ENCODE data around the gene TEX26.

TEX26 gene

DNA sequence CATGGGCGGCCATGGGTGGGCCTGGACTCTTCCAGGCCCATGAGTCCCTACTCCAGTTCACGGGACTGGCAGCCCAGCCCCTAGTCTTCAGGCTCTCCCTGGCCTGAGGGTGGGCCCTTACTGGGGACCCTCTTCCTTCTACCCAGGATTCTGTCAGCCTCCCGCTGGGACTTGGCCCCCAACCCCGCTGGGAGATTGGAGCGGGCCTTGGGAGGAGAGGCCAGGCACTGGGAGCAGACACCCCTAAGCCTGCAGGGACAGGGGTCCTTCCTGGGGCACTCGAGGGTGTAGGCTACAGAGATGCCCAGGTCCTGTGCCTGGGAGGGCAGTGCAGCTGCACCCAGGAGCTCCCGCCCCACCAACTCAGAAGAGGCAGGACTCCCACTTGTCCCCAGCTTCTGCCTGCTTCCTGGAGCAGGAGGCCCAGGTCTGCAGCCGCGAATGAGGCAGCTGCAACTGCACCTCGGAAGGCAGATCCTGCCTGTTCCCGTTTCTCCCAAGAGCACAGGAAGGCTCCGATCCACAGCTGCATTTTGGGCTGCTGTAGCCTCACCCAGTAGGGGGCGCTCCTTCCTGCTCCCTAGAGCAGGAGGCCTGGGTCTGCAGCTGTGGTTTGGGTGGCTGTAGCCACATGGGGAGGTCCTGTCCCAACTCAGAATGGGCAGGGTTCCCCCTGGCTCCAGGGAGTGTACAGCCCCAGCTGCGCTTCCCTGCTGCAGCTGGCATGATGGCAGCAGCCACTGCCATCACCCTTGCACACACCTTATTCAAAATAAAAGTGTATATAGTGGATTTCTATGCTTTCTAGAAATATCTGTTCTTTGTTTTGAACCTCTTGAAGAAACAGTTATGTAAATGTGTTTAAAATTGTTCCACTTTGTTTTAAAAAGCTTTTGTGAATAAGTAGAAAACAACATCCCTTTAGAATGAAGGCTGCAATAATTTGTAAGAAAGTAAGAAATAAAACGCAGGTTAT is 46.8 kb downstream of the TEX26 start:
- DNase-seq: peak; percentile 22

DNA sequence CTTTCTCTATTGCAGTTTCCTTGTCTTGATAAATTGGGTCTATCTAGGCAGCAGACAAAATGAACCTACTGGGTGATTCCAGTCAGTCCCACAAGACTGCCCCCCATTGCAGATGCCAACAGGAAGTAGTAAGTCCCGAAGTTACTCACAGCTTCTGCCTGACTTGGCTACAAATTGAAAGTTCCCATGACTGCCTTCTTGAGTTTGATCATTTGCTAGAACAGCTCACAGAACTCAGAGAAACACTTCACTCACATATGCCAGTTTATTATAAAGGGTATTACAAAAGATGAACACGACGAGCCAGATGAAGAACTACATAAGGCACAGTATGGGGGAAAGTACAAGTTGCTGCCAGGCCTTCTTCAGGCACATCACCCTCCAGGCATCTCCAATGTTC is 50.0 kb downstream of the TEX26 start:
- no peak for DNase-seq

DNA sequence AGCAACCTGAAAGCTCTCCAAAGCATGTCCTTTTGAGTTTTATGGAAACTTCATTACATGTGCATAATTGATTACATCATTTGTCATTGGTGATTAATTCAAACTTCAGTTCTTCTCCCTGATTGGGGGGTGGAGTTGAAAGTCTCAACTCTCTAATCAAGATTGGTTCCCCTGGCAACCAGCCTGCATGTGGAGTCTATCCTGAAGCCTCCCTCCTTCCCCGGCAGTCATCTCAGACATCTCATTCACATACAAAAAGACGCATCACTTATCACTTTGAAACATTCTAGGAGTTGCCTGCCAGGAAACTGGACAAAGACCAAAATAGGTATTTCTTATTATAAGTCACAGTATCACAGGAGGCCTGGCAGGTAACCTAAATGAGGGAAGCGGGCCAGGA is 50.5 kb downstream of the TEX26 start:
- DNase-seq: no peak

DNA sequence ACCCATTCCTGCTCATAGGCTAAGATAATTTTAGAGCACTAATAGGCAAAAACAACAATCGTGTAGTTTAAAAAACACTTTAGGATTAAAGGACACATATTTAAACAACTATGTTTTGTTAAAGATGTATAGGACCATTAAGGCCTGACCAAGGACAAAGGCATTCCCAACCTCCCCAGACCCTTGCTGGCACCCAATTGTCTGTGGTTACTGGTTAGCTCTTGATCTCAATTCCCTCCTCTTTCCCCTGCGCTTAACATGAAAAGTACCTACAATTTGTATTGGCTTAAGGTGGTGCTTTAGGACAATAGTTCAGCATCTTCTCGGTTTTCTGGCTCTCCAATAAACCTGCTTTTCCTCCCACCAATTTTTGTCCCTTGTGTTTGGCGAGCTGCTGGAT is 51.0 kb downstream of the TEX26 start:
- DNase-seq: no peak

DNA sequence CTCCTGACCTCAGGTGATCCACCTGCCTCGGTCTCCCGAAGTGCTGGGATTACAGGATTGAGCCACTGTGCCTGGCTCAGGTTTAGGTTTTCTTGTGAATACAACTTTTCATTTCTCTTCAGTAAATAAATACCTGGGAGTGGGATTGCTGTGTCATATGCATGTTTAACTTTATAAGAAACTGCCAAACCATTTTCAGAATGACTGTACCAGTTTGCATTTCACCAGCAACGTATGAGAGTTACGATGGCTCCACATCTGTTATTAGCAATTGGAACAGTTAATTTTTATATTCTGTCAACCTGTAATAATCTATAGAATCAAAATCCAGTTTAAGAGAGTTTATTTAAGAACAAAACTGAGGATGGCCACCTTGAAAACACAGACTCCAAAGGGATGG is 52.2 kb downstream of the TEX26 start:
- no peak for DNase-seq

DNA sequence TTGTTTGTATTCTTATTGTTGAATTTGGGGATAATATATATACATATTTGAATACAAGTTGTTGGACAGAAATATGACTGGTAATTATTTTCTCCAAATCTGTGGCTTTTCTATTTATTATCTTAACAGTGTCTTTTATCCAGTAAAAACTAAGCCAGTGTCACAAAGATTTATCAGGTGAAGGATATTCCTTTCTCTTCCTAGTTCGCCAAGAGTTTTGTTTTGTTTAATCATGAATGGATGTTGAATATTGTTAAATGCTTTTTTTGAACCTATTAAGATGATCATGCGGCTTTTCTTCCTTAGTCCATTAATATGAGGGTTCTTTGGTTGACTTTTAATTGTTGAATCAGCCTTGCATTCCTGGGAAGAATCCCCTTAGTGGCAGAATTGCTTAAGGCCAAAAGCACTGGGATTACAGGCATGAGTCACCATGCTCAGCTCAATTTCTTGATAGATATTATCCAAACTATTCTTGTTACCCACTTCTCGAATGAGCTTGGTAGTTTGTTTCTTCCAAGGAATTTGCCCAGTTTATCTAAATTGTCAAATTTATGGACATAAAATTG is 53.3 kb downstream of the TEX26 start:
- no peak for DNase-seq

DNA sequence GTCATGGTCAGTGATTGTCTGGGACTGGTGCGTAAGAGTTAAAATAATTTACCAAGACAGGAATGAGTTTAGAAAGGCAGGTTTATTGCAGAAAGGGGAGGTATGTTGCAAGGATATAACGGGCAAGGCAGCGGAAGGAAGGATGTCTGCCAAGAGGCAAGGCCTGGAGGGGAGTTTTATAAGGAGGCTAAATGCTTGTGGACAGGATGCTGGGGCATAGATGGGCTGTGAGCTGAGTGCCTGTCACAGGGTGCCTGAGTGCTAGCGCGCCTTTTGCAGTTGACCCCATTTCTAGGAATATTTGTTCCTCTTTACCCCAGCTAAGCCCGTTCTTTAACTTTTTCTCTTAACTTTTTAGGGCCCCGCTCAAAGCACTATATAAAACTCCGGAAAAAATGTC is 58.7 kb downstream of the TEX26 start:
- no peak for DNase-seq

DNA sequence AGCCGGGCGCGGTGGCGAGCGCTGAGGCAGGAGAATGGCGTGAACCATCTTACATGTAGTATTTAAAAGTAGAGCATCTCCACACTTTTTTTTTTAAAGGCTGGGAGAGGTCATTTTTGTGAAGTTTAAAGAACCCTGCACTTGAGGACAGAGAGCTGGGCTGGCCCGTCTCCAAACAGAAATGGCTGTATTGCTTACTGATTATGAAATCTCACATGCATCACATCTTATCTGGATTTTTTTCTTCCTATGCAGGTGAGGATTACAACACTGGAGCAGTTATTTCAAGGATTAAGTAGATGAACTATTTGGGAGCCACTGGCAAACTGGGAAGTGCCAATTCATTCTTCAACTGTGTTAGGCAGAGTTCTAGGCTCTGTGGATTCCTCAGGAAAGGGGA is 59.5 kb downstream of the TEX26 start:
- DNase-seq: no peak

DNA sequence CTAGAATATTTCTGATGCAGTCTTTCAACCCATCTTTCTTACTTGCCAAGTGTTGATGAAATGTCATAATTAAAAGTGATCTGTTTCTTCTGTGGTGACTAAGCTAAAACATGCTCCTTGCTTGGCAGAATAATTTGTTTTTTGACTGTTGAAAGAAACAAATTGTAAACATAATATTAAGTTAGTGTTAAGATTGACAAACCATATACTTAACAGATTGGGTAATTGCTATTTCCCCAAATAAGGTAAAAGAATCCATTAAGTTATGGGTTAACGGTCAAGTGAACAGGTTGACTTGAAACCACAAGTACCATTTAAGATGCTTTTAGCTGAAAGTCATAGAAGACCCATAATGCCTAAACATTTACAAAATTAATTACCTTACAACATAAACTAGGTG is 62.9 kb downstream of the TEX26 start:
- no peak for DNase-seq

DNA sequence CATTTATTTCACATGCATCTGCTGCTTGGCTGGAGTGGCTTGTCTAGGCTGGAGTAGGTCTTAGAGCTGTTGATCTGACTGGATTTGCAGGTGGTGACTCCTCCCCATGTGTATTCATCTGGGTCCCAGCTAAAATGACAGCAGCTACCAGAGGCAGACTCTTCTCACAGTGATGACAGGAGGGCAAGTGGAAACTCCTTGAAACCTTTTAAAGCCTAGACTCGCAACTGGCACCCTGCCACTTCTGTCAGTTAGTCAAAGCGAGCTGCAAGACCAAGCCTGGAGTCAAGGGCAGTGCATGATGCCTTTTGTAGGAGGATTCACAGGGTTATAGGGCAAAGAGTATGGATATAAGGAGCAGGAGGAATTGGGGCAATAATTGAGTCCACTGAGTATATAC is 65.2 kb downstream of the TEX26 start:
- DNase-seq: no peak

DNA sequence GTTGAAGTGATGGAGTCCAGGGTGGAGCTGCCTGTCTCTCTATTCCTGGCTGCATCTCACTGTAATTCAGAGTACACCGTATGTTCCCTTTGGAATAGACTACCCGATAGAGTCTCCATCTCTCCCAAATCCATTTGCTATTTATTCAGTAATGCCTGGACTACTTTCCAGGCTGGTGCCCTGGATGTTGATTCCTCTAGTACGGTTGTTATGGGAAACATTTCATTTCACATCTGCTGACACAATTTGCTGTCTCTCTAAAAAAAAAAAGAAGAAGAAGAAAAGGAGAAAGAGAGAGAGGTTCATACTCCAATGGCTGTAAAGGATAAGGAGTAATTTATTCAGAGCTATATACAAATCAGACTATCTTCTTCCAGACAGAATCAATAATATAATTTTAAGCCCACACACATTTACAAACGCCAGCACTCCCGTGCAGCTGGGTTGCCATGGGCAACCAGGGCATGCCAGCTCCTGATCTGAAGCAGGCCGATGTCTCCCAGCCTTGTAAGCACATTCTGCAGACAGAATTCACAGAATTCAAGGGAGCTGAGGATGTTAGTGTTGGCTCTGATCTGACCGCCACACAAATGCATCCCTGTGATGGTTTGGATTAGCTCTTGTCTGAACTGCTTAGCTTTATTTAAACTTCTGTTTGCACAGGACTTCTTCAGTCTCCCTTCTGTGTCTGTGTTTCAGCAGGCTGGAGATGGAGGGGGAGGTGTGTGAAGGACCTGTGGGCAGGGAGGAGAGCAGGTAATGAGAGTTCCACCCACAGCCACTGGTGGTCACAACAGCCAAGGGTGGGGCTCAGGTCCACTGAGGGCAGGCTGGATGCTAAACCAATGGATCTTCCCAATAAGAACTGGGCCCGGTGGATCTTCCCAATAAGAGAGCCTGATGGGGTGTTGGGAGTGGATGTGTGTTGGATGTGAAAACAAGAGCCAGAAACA is 66.0 kb downstream of the TEX26 start:
- DNase-seq: no peak

DNA sequence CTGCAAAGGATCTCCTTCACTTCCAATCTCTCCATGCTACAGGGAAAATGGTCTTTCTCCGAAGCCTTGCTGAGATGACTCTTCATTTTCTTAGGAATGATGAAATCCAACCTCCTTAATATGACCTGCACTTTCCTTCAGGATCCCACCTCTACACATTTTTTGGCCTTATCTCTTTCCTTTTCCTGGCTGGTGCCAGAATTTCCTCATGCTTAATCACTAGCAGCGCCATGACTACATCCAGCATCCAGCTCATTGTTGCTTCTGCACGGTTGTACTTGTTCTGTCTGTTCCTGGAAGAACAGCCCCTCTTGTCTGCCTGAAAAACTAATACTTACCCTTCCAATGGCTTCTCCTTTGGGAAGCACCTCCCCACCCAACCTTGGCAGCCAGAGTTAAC is 68.4 kb downstream of the TEX26 start:
- no peak for DNase-seq

DNA sequence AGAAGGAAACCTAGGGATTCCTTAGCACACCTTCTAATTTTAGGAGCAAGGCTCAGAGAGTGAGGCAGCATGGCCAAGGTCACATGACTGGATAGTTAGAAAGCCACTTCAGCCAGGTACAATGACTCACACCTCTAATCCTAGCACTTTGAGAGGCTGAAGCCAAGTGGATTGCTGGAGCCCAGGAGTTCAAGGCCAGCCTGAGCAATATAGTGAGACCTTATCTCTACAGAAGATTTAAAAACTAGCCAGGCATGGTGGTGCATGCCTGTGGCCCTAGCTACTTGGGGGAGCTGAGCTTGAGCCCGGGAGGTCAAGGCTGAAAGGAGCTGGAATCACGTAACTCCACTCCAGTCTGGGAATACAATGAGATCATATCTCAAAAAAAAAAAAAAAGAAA is 69.2 kb downstream of the TEX26 start:
- DNase-seq: no peak

DNA sequence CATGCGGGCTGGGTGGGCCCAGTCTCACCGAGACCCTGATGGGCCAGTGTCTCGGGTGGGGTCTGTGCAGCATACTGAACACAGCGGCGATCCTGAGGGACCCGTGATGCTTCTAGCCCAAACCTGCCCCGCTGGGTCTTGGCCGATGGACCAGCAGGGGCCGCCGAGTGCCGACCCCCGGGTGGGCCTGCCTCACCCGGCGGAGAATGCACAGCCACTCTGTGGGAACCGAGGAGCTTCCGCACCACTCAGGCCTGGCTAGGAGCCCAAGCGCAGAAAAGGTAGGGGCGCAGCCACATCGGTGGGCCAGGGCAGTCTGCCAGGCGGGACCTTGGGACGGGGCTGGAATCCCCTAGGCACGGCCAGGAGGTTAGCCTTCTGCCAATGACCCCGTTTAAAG is 72.6 kb downstream of the TEX26 start:
- DNase-seq: no peak

DNA sequence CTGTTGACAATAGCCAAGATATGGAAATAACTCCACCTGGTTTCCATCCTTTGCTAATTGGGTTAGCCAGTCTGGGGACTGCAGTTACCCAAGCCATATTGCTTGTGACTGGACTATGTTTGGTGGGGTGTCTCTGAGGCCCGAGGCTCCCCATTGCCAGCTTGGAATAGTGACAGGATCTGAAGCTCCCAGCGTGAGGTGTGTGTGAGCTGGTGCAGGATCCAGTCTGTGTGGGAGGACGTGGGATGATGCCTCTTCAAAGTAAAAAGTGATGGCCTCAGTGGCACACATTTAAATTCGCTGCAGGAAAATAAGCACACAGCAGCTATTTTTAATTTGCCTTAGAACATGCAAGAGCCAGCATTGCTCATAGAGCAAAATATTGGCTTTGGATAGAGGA is 75.0 kb downstream of the TEX26 start:
- no peak for DNase-seq

DNA sequence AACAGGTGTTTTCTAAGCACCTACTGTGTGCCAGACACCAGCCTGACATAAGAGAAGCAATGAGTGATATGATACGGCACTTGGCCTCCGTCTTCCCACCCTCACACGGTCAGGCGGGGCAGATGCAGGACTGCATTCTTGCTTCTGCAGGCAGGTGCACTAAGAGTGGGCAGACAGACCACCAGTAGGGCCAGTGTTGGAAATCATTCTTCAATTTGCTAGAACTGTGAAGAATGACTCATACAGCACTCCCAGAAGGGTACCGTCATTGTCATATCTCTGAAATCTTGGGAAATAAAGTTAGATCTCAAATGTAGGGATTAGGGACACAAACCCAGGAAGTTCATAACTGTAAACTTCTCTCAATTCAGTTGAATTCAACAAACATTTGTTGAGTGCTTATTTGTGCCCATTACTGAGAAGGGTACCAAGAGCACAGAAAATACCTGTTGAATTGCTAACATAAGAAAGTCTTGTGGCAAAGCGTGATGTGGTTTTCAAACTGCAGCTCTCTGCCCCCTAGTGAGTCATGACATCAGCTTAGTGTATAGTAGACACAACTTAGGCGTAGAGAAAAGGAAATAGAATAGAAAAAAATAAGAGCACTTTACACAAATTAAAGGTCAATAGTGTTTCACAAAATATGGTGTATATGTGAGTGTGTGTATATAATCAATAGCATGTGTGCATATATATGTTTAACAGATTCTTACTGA is 76.1 kb downstream of the TEX26 start:
- no peak for DNase-seq

DNA sequence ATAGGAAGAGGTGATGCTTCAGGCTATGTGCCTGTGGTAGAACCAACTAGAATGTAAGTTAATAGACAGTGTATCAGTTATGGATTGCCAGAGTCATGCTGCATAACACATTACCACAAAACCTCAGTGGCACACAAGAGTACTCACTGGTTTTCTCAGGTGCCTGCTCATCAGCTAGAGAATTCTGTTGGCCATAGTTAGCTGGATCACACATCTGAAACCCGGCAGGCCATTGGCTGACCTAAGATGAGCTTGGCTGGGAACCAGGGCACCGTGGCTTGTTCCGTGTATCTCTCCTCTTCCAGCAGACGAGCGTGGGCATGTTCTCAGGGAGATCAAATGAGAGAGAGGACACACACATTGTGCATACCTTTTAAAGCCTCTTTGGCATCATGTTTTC is 76.7 kb downstream of the TEX26 start:
- DNase-seq: no peak

DNA sequence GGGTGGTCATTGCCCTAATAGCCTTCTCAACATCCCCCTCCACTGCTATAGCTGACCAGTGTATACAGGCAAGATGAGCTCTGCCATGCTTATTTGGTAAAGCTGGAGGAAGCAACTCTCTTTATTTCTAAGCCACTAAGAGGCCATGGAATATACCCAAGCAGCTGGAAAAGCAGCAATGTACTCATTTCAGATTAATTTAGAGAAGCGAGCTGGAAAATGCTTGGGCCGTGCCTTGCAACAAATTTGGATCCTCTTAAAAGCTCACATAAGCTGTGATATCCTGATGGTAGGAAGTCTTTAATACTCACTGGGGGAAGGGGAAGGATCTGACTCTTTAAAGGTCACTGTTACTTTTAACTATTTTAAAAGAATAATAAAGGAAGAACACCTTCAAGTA is 77.8 kb downstream of the TEX26 start:
- no peak for DNase-seq

DNA sequence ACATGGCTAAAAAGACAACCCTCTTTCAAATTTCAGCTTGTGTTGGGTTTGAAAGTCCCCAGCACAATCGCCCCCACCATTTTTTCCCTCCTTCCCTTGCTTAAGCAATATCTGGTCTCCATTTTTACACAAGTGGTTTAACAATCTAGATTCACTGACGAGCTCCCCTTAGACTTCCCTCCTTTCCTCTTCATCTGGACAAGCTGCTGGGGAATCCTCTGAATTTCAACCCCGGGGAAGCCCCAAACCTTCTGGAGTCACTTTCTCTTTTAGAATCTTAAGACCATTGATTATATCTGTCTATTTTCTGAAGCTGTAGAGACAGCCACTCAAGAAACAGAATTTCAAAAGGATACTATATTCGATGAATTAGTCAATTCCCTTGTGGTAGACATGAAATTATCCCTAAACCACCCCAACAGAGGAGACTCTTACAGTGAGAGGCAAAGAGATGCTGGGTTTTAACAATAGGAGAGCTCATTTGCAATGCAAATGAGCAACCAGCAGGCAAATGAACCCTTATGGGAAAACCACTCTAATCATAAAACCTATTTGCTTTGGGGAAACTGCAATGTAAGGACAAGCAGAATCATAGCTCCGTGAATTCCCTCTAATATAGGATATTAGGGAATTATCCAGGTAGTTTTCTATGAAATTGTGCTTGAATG is 78.9 kb downstream of the TEX26 start:
- no peak for DNase-seq

DNA sequence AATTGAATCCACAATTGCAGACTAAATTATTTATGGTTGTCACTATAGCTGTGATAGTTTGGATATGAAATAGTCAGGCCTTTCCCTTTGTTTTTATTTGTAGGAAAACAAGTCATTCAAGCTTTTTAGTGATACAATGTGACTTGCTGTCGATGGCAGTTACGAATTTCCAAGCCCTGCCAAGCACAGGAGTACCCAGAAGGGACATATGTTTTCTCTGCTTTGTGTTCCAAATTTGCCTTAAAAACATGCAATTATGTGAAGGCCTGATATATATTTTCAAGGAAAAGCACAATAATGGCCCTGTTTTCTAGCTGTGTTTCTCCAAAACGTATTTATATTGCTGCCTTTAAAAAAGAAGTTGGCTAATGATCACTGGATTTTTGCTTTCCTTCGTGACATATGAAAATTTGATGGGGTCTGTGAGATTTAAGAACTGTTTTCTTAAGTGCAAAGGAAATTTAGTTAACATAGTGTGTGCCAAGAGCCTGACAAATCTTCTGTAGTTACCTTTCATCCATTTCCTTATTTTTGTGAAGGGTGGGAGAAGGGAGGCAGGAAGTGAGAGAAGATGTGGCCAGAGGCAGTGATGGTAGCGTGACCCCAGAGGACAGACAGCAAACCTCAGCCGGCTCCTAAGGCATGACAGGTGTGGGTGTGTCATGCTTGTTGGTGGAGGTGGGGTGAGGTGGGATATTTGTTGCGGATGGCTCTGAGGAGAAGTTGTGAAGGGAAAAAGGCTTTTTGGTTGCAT is 79.6 kb downstream of the TEX26 start:
- no peak for DNase-seq

DNA sequence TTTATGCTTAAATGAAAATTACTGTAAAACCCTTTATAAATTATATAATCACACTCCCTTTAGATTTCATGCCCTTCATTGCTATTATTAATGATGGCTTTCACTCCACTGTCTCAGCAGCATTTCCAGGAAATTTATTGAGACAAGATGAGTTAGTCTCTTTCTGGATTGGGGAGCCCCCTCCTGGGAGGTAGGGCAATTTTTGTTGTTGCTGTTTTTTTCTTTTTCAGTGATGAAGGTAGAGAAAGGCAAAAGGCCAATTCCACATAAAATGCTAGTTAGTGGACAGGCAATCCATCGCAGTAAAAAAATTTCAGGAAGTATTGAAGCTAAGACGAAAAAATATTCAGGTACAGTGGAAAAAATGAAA is 80.2 kb downstream of the TEX26 start:
- no peak for DNase-seq

DNA sequence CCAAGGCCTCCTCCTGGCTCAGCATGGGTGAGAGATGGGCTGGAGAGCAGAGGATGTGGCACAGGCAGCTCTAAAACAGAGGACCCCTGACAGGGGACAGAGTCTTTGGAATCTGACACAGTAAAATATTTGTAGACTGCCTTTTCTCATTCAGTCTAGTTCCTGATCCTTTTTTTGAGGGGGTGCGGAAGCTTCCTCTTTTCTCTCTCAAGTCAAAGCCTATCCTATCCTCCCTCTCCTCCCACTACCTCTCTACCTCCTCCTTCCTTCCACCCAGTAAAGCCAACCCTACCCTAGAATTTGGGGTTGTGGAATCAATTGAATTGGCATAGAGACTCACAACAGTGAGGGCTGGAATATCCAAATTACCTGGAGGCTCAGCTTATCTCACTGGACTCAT is 82.0 kb downstream of the TEX26 start:
- no peak for DNase-seq

Data from CD4-positive, alpha-beta T cell treated with Interleukin-12 subunit alpha and Interleukin-12 subunit beta, for 1 hour (primary cell).